HG02759 (cell line): ENCODE data around the gene UNC5A.

ENCODE experiments used
- ATAC-seq: cut with Tn5 transposase; IDR thresholded peaks from one replicate; pipeline ENCODE4 v1.9.1; 2021; ENCODE audit warnings: mild to moderate bottlenecking, moderate library complexity; ENCODE audit not compliant: unreplicated experiment

Gene UNC5A

DNA sequence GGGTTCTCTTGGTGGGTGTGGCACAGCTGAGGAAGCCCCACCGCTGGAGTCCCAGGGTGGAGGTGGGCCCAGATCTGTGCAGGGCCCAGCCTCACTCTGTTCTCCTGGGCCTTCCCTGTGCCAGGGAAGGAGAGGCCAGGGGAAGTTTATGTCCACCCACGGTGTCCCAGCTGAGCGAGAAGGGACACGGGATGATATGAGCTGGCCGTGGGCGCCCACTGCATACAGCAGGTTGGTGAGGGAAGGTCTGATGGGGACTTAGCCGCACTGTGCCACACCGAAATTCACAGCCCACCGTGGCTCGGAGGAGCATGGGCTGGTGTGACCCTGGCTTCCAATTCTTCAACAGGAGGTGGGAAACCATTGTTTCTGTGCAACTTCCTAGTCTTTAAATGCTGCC lies 33.9 kb downstream of the UNC5A start:
- ATAC-seq: no peak

DNA sequence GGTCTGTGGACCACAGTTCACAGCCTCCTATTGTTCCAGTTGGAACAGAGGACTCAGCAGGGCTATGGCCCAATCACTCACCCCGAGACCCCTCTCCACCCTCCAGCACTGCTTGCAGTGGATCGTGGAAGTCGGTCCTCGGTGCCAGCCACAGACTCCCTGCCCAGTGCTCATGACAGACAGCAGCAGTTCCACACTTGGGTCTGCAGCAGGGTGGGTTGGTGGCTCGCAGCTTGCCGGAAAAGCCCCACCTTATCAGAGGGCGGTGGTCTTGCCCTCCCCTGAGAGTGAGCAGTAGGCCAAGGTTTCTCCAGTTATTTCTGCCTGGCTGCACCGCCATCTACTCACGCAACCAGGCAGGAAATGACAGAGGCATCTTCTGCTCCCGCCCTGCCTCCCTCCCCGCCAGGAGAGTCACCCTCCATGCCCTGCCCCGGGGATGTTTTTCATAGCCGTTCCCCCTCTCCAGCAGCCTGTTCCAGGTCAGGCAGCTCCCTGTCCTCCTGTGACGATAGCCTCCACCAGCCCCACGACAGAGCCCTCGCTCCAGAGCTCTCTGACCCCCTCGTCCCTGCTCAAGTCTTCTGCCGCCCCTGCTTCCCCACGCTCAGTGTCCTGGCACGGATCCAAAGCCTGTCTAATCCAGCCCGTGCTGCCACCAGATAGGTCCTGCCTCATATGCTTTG lies 34.5 kb downstream of the UNC5A start:
- ATAC-seq: no peak

- no peak for ATAC-seq
These were observed 35.0 kb downstream of the UNC5A start for GRCh38 chr5:176845392-176845713.

DNA sequence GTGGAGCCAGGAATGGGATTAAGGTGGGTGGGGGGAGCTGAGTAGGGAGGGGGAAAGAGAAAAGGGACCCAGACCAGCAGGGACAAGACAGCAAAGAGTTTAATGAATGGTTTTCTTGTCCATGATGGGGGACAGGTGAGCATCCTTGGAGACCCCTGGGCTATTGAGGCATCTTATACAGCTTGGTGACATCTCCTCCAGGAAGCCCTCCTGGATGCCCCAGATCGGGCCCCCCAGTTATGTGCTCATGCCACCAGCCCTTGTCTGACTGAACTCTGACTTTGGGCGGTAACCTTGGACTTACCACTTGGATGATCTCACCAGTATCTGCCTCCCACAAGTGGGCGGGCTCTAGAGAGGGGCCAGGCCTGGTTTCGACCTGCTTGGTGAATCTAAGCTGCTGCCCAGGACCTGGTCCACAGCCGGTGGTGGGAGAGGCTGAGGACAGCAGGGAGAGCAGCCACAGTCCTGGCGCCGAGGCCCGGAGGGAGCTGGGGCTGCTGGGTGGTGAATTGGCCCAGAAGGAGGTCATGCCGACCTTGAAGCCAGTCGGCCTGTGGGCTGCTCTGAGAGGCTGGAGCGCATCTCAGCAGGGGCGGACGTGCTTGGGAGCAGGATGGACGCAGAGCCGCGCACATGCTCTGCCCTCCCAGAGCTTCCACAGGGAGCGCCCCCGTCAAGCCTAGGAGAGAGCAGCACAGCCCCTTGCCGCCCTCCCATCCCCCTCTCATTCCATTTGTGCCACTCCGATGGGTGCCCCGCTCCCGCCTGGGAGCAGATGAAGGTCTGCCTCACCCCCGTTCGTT lies 36.2 kb downstream of the UNC5A start:
- ATAC-seq: no peak

DNA sequence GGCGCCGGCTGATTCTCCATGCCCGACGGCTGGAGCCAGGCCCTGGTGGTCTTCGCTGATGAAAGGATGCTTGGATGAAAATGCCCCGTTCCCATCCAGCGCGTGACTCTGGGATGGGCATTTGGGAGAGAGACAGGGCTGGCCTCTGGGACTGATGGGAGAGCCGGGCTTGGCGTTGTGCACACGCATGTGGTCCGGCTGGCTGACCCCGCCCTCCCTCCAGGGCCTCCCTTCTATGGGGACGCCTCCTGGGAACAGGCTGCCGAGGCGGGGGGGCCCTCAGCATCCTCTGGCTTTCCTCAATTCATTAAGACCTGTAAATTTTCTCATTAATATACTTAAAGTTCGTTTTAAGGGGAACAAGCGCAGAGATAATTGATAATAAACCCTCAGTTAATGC lies 36.8 kb downstream of the UNC5A start:
- no peak for ATAC-seq

- no peak for ATAC-seq
These were observed 37.4 kb downstream of the UNC5A start for GRCh38 chr5:176847726-176848290.

DNA sequence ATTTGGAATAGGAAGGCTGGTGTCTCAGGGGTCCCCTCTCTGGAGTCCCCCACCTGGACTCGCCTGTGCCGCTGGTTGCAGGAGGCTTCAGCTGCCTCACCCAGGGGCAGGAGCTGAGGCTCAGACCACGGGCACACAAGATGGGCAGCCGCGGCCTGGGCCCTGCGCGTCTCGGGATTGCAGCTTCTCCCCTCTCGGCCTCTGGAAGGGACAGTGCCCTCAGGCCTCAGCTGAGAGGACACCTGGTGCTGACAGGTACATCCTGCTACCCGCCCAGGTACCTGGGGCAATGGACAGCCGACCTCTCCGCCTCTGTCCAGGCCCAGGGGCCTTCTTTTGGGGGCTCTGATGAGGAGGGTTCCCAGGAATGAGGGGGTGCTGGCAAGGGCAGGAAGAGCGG lies 38.3 kb downstream of the UNC5A start:
- ATAC-seq: no peak

DNA sequence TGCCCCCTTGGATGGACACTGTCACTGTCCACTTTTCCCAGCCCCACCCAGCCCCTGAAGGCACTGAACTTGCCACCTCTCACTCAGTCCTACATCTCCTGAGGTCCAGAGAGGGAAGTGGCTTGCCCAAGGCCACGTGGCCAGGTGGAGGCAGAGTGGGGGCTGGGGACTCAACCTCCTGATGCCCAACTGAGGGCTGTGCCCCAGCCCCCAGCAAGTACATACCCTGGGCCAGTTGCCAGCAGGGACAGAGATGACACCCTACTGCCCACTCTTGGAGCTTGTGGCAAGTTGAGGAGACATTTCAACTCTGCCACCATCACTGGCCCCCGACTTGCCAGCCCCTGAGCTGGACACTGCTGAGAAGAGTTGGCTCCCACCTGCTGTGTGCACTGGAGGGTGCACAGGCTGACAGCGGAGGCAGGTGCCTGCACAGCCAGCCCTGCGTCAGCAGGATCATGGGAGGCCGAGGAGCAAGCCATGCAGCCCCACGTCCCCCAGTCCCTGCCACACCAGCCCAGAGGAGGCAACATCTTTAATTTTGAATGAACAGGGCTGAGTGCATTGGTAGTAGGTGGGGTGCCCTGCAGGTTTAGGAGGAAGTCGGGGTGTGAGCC lies 39.4 kb downstream of the UNC5A start:
- no peak for ATAC-seq

GRCh38 chr5:176850371-176851245 lies 40.2 kb downstream of the UNC5A start:
- no peak for ATAC-seq

DNA sequence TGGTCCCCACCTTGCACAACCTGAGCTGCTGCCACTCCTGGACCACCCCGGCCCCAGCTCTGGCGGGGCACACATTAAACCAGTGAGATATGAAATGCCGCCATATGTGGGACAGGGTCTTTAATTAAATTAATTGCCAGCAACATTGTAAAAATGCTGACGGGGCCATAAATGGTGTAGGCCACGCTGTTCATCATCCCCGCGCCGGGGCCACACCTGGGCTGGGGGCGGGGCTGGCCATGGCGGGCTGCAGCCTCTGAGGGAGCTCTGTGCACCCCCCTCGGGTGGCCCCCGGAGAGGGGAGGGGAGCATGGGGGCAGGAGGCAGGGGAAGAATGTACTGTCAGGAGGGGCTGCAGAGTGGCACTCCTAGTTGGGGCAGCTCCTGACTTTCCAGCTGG lies 41.0 kb downstream of the UNC5A start:
- no peak for ATAC-seq

GRCh38 chr5:176851871-176852658 lies 41.7 kb downstream of the UNC5A start:
- no peak for ATAC-seq

- ATAC-seq: no peak
These were observed 42.9 kb downstream of the UNC5A start for GRCh38 chr5:176853151-176853778.

DNA sequence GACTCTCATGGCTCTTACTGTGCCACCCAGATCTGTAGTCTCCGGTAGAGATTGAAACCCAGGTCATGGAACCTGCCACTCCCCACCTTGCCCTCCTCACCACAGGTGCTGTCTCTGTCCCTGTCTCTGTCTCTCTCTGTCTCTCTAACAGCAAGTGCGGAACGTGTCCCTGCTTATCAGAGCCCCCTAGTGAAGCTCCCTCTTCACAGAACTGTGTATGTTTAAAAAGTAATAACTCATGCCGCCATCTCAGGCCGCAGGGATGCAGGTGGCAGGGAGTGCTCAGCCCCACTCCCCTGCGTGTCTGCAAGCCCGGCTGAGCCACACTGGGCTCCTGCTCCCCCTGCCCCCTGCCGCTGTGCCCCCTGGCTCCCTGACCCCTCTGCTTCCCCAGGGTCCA lies 43.8 kb downstream of the UNC5A start:
- ATAC-seq: no peak

- ATAC-seq: no peak
These were observed 45.2 kb downstream of the UNC5A start for GRCh38 chr5:176855598-176855997.

GRCh38 chr5:176856746-176857145 lies 46.4 kb downstream of the UNC5A start:
- no peak for ATAC-seq

GRCh38 chr5:176857216-176857893 lies 47.0 kb downstream of the UNC5A start:
- ATAC-seq: no peak

DNA sequence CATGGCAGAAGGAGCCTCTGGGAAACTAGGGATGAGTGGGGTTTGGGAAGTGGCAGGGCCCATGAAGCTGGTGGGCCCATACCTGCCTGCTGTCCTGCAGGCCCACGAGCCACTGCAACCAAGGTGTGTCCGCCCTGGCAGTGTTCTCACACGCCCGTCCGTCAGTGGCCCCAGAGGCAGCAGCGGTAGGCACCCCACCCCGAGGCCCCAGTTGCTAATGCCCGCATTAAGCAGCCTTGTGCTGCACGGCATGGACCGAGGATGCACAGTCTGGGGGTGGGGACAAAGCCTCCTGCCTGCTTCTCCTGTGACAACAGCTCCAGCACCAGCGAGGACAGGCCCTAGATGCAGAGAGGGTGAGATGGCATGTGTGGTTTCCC lies 47.5 kb downstream of the UNC5A start:
- ATAC-seq: no peak

DNA sequence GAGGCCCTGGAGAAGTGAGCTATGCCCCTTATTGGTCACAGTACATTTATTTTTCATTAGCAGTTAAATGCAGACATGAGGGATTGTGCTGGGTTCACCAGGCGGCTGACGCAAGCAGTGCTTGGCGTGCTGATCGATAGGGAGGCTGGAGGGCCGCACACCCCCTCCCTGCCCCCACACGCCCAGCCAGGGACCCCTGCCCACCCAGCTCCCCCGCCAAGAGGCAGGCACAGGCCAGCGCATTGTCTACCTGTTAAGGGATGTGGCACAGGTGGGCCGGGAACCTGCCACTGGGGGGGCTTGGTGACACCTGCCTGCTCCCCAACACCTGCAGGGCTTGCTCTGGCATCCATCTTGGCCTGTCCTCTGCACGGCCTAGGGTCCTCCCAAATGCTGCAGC lies 49.6 kb downstream of the UNC5A start:
- ATAC-seq: no peak

DNA sequence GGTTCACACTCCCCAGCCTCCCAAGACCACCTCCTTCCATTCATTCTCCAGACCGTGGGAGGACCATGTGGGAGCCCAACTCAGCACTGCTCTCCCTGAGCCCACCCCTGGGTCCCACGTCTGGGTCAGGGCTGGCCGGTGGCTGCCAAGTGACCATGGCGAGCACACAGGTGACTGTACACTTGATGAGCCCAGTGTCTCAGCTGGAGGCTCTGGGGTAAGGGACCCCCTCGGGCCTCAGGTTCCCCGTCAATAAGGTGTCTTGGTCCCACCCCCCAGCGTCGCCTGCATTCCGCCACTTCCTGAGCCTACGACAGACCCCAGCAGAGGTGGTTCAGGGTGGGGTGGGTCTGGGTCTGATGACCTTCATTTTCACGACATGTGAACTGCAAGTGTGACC lies 50.0 kb downstream of the UNC5A start:
- no peak for ATAC-seq
